ENCODE measurements around the gene SLC16A10.

GRCh38 chr6:111220383-111221031 lies 133.2 kb downstream of the SLC16A10 start:
- TF ChIP-seq POLR2A (IDR thresholded peaks at IDR 0.05) (no peak), CTCF (IDR thresholded peaks at IDR 0.05) (no peak), POLR2AphosphoS5 (IDR thresholded peaks at IDR 0.05) (no peak)

All from breast epithelium (tissue), 3 donors.